Measurements from ENCODE around the gene TMEM81. TPM values are rescaled to one million over a fixed set of nuclear protein-coding genes. Genes with fewer than 3 reads are reported as not detected.

The TMEM81 gene
- total RNA-seq, 2 donors from 2014 or later: 1.8 to 4.0 TPM

- intact Hi-C loops (cut with DNase I): no loop called here
- no peak for DNase-seq
- peak in 1 of 2 donors; percentile 35 for ATAC-seq
Observed at GRCh38 chr1:205042911-205043806, 41.1 kb downstream of the TMEM81 start, which contains the start of gene CNTN2. Gene CNTN2, plus strand, starts transcription at chr1:205043212. Its CDS starts 9,974 bp downstream, at chr1:205053186.

- ATAC-seq (no peak), DNase-seq (no peak)
- intact Hi-C loops (cut with DNase I): no loop called here
Observed at GRCh38 chr1:205041998-205042910, 42.0 kb downstream of the TMEM81 start.

- intact Hi-C loops (cut with DNase I): no loop called here
- DNase-seq (no peak), ATAC-seq (no peak)
Observed at GRCh38 chr1:205041001-205041715, 43.1 kb downstream of the TMEM81 start.

GRCh38 chr1:205038132-205038786, 46.0 kb downstream of the TMEM81 start:
- ATAC-seq (no peak), DNase-seq (no peak)
- intact Hi-C loops (cut with DNase I): no loop called here

GRCh38 chr1:205037539-205037938, 46.7 kb downstream of the TMEM81 start:
- no peak for ATAC-seq
- intact Hi-C loops (cut with DNase I): no loop called here
- no peak for DNase-seq

Other genes starting within 250 kb of the TMEM81 start
- 10 to 100 TPM; 40.6 to 57.7 TPM for gene NFASC, start 213.6 kb downstream of the TMEM81 start, total RNA-seq
- 1 to 10 TPM in 1 of 2 donors, under 1 TPM in 1; 0.24 to 1.1 TPM for gene CNTN2, start 41.2 kb downstream of the TMEM81 start, total RNA-seq
- 10 to 100 TPM in 1 of 2 donors, 1 to 10 TPM in 1; 10.0 to 11.0 TPM for gene RBBP5, start 37.5 kb upstream of the TMEM81 start, total RNA-seq
- 1 to 10 TPM; 8.1 to 8.2 TPM for gene DSTYK, start 127.2 kb upstream of the TMEM81 start, total RNA-seq
- gene TMCC2, start 143.5 kb upstream of the TMEM81 start, total RNA-seq: 10 to 100 TPM in 1 of 2 donors, 1 to 10 TPM in 1; 7.3 to 11.9 TPM
- 1 to 10 TPM; 1.2 to 1.4 TPM for gene NUAK2, start 237.3 kb upstream of the TMEM81 start, total RNA-seq

Measured in left cardiac atrium (tissue), 4 donors.